Measurements from ENCODE around the gene C1orf50.
"Not testable (repeated sequence)": the region's sequence is repeated elsewhere in the genome, so short reads cannot be mapped to it uniquely, and the experiment has no call there.

C1orf50 gene

DNA sequence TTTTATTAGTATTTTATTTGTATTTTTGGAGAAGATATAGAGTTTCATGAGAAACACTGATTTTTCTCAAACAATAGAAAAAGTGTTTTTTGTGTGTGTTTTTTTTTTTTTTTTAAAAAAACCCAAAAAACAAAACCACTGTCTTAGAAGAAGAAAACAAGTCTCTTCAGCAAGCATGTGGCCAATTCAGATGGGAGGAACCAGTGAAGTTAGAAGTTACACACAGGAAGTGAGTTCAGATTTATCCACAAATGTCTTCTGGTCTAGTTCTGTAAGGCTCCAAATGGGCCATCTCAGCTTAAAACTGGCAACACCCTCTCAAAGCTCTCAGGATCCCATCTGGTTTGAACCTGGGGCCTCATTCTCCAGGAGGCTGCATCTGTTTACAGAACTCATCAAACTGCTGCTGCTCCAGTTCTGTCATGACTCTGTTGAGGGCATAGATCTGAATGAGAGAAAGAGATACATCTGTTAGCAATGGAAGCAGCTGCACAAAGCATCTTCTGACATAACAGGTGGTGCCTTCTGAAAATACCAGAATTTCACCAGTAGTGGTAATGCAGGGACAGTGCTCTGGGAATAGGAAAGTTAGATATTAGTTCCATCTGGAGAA lies 40.1 kb downstream of the C1orf50 start:
- DNase-seq = no peak

DNA sequence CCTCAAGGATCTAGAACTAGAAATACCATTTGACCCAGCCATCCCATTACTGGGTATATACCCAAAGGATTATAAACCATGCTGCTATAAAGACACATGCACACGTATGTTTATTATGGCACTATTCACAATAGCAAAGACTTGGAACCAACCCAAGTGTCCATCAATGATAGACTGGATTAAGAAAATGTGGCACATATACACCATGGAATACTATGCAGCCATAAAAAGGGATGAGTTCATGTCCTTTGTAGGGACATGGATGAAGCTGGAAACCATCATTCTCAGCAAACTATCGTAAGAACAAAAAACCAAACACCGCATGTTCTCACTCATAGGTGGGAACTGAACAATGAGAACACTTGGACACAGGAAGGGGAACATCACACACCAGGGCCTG lies 47.8 kb downstream of the C1orf50 start:
- DNase-seq = not testable (repeated sequence)

DNA sequence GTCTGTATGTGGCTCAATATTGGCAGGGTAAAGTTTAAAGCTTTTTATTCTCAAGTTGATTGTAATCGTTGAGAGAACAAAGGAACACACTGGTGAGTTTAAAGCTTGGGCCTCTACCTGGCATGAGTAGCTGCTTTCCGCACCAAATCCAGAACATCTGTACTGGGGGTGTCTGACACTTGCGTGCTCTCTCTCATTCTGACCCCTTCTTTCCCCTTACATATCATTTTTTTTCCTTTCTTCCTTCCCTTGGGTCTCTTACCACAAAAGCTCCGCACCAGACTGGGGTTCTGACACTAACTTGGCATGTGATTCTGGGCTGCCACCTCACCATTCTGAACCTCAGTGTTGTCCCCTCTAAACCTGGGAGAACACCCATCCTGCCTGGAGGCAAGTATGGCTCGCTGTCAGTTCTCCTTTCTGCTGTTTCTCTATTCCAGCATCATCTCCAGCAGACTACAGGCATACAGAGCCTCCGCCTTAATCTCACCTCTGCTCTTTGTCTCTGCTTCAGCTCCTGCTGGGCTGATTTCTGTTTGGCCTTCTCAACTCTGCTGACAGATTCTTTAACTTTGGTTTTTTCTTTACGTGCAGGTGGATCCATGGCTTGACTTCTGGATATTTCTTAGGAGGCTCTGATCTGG lies 49.0 kb downstream of the C1orf50 start:
- DNase-seq = no peak

DNA sequence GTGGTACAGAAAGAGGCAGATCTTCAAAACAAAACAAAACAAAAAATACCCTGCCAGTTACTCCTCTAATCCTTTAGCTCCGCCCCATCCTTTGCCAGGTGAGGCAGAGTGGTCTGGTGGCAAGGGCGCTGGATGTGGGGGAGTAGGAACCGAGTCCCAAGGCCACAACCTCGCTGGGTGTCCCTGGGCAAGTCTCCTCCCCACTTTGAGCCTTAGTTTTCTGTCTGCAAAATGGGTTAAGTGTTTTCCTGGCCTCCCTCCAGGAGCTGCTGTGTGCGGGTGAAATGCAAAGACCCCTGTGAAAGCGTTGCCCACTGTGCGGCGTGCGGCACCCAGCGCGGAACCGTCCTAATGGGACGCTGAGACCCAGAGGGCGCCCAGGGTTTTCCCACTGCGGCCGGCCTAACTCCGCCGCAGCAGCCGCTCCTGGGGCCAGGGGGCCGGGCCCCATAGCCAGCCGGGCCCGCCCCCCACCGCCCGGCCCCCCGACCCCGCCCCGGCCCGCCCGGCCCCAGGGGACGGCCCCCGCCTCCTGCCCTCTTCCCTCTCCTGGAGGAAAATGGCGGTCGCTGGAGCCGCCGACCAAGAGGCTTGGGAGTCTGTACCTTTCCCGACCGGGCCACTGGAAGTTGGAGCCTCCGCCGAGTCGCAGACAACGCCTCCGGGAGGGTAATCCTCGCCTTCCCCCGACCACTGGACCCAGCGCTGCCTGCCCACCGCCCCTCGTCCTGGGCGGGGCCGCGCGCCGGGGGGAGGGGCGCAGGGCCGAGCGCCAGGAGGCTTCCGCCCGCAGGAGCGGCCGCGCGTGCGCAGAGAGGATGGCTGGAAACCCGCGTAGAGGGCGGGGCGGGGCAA lies 49.8 kb downstream of the C1orf50 start, which contains the start of the genes ERMAP and SVBP:
TSS of gene ERMAP (plus strand) at position 538 of the 855 bp plus-strand sequence. CDS start 13,327 bp downstream, outside the sequence.
TSS of gene SVBP (minus strand) at position 813 of the 855 bp plus-strand sequence. CDS start 853 bp downstream, outside the sequence.
- DNase-seq = peak; percentile 91

DNA sequence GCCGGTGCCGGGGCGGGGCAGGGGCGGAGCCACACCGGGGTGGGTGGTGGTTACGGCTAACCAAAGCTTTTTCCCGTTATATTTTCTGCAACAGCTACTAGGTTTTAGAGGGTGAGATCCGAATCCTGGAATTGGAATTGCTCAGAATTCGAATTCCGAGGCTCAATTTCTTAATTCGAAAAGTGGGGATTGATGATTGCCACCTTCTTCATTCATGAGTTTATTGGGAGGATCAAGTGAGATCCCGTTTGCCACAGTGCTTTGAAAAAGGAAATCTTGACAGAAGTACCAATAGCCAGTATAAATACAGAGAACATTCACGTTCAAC lies 50.4 kb downstream of the C1orf50 start:
- no peak for DNase-seq

- DNase-seq = no peak
Observed at GRCh38 chr1:42817976-42818375, 50.9 kb downstream of the C1orf50 start.

GRCh38 chr1:42820813-42821212 lies 53.8 kb downstream of the C1orf50 start:
- no peak for DNase-seq

- DNase-seq = no peak
Observed at GRCh38 chr1:42821690-42822089, 54.6 kb downstream of the C1orf50 start.

DNA sequence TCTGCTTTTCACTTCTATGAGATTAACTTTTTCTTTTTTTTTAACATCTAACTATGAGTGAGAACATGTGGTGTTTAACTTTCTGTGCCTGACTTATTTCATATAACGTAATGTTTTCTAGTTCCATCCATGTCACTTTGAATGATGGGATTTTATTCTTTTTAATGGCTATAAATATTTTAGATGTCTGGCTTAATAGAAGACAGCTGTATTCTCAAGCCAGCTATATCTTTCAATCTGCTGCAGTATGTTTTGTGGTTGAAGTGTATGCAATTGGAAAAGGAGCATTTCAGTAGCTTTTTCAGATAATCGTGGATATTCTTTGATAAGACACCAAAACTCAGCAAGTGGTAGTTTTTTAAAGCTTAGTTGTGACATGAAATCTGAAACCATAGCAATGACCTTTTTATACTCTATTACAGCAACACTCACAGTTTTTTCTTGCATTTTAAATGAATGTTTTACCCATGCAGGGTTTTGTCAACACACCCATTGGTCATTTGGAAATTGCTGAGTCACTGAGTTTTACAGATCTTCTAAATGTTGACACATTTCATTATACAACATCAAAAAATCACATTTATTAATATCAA lies 55.8 kb downstream of the C1orf50 start:
- DNase-seq = peak; percentile 31

- DNase-seq = peak; percentile 49
Observed at GRCh38 chr1:42824481-42825035, 57.5 kb downstream of the C1orf50 start.

DNA sequence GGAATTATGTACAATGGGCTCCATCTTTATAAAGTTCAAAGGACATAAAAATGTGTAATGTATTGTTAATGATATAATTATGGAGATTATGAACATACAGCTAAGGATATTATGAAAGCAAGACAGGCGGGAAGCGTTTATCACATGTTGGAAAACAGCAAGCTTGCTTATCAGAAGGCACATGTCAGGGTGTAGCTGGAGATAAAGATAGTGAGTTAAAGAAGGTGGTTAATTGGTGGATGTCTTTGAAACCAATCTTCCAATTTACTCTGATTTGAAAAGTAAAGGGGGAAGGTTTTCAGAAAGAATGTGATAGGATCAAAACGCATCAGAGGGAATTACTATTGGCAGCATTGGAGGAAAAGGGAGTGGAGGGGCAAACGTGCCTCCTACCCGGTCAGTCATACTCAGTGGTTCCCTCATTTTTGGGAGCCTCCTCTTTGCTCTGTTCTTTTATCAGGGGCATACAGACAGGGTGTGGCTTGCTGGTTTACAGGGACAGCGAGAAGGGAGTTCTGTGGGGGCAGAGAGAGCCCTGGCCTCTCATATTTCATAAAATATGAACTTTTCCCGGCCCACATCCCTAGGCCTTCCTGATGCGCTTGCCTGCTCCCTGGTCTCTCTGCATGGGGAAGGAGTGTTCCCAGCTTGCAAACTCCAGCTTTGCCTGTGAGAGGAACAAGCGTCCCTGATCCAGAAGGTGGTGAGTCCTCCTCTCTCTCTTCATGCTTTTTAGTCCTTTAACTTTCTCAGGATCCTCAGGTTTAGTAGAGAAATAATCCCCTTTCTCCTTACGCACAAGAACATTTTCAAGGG lies 58.2 kb downstream of the C1orf50 start:
- no peak for DNase-seq
